GM06990 (cell line): ENCODE measurements around the gene NT5E.

ENCODE experiments used
- DNase-seq: peaks from one replicate; pipeline ENCODE4 v3.0.0-alpha.2; 2011; ENCODE audit not compliant: insufficient read length; ENCODE audit errors: extremely low read depth
- H3K27me3 ChIP-seq: replicated peaks from 2 replicates; pipeline ENCODE4 v1.6.0; 2011; ENCODE audit warnings: low read length; ENCODE audit not compliant: control insufficient read depth, insufficient read depth
- H3K36me3 ChIP-seq: 2 replicates; pipeline ENCODE4 v1.5.1; 2011; ENCODE audit warnings: low read length; ENCODE audit not compliant: control insufficient read depth, insufficient read depth
- H3K4me3 ChIP-seq: replicated peaks from 2 replicates; pipeline ENCODE4 v1.5.1; 2011; ENCODE audit warnings: low read depth, mild to moderate bottlenecking, control low read depth, low read length
- TF ChIP-seq, protein P1 (sequence below): IDR thresholded peaks from 2 replicates; pipeline ENCODE4 v1.5.1; 2011; ENCODE audit warnings: low read length, control low read depth, mild to moderate bottlenecking, inconsistent platforms; ENCODE audit not compliant: insufficient read depth, poor library complexity, severe bottlenecking

NT5E gene

GRCh38 chr6:85462673-85463072 lies 12.8 kb downstream of the NT5E start:
- no peak for DNase-seq
- no peaks in the 10 kb centered on the region for H3K36me3 ChIP-seq
- no peaks in the 10 kb centered on the region for H3K27me3 ChIP-seq
- TF ChIP-seq, protein P1, sequence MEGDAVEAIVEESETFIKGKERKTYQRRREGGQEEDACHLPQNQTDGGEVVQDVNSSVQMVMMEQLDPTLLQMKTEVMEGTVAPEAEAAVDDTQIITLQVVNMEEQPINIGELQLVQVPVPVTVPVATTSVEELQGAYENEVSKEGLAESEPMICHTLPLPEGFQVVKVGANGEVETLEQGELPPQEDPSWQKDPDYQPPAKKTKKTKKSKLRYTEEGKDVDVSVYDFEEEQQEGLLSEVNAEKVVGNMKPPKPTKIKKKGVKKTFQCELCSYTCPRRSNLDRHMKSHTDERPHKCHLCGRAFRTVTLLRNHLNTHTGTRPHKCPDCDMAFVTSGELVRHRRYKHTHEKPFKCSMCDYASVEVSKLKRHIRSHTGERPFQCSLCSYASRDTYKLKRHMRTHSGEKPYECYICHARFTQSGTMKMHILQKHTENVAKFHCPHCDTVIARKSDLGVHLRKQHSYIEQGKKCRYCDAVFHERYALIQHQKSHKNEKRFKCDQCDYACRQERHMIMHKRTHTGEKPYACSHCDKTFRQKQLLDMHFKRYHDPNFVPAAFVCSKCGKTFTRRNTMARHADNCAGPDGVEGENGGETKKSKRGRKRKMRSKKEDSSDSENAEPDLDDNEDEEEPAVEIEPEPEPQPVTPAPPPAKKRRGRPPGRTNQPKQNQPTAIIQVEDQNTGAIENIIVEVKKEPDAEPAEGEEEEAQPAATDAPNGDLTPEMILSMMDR = no peak
- H3K4me3 ChIP-seq = no peak overlapping the region

- no peaks in the 10 kb centered on the region for H3K27me3 ChIP-seq
- TF ChIP-seq, protein P1 = no peak
- no peaks in the 10 kb centered on the region; the same call in 1 of the 2 replicates for H3K36me3 ChIP-seq
- H3K4me3 ChIP-seq = no peak overlapping the region
- DNase-seq = no peak
Measured at GRCh38 chr6:85463621-85464259, 13.9 kb downstream of the NT5E start.

DNA sequence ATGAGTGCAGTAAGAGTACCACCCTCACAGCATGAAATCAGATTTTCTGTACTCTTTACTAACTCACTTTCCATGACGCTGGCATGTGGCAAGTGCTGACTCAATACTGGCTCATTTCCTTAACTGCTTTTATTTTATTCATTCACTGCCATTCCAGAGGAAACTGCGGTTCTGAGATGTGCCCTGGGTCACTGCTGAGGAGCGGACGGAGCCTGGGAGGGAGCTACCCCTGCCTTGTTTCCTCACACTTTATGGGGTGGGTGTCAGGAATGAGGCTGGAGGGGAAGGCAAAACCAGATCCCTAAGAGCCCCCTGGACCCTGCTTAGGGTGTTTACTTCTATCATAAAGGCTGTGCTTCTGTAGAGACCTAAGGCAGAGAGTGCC lies 14.4 kb downstream of the NT5E start:
- H3K27me3 ChIP-seq = no peaks in the 10 kb centered on the region
- no peak for DNase-seq
- no peaks in the 10 kb centered on the region; the same call in 1 of the 2 replicates for H3K36me3 ChIP-seq
- no peak overlapping the region for H3K4me3 ChIP-seq
- TF ChIP-seq, protein P1 = no peak

- Histone ChIP-seq H3K36me3 (no peaks in the 10 kb centered on the region; the same call in 1 of the 2 replicates), H3K27me3 (no peaks in the 10 kb centered on the region), H3K4me3 (no peak overlapping the region)
- TF ChIP-seq, protein P1 = no peak
- DNase-seq = no peak
Measured at GRCh38 chr6:85464722-85465150, 14.9 kb downstream of the NT5E start.

DNA sequence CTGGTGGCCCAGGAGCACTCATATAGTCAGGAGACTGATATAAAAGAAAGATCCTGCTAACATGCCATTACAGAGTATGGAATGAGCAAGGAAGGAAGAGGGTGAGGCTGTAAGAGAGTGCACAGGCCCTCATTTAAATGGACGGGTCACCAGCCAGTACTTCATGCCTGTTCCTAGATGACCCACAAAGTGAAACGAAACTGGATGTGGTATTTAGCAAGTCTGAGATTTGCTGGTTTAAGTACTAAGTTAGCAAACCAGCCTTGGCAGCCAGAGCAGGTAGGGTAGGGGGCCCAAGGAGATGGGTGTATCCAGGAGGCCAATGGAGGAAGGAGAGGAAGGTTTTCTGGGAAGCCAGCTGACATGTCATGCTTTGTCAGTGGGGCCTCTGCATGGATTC lies 15.9 kb downstream of the NT5E start:
- no peak for DNase-seq
- TF ChIP-seq, protein P1 = no peak
- H3K36me3 ChIP-seq = no peaks in the 10 kb centered on the region; the same call in 1 of the 2 replicates
- no peaks in the 10 kb centered on the region for H3K27me3 ChIP-seq
- no peak overlapping the region for H3K4me3 ChIP-seq
